Testis (tissue), 2 donors: ENCODE measurements around the gene PPCS.

Experiments
- POLR2A ChIP-seq: fragments of 450-650 bp; IDR thresholded peaks from one replicate; pipeline ENCODE4 v1.6.1; 2017; ENCODE audit warnings: antibody characterized with exemption, mild to moderate bottlenecking, moderate library complexity
- TF ChIP-seq, protein P1 (sequence below), 3 experiments: fragments of 450-650 bp in 2 of 3; fragments of 200-600 bp in 1 of 3; sonication (generic) in 1 of 3; IDR thresholded peaks; one replicate each; pipeline ENCODE4 v1.5.1; 2016 to 2019; ENCODE audit warnings: antibody characterized with exemption in 3 of 3, mild to moderate bottlenecking in 2 of 3, moderate library complexity in 1 of 3

DNA sequence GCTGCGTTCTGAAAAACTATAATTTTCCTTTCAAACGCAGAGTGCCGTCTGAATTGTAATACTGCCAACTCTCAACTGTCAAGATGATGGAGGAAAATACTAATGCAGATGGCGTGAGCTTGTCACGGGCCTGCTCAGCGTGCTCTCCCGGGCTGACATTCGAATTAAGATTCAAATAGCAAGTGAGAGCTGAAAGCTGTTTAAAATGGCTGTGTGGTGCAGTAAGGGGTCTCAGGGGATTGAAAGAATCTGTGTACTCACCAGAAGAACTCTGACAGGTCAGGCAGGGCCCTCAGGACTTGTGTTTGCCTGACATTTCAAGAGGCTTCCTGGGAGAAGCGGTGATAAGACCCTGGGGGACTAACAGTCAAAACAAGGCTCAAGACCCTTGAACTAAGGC is 33.6 kb upstream of the PPCS start:
- TF ChIP-seq, protein P1, sequence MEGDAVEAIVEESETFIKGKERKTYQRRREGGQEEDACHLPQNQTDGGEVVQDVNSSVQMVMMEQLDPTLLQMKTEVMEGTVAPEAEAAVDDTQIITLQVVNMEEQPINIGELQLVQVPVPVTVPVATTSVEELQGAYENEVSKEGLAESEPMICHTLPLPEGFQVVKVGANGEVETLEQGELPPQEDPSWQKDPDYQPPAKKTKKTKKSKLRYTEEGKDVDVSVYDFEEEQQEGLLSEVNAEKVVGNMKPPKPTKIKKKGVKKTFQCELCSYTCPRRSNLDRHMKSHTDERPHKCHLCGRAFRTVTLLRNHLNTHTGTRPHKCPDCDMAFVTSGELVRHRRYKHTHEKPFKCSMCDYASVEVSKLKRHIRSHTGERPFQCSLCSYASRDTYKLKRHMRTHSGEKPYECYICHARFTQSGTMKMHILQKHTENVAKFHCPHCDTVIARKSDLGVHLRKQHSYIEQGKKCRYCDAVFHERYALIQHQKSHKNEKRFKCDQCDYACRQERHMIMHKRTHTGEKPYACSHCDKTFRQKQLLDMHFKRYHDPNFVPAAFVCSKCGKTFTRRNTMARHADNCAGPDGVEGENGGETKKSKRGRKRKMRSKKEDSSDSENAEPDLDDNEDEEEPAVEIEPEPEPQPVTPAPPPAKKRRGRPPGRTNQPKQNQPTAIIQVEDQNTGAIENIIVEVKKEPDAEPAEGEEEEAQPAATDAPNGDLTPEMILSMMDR (IDR thresholded peaks at IDR 0.05): no peak
- TF ChIP-seq POLR2A: no peak
